ENCODE data around the gene CBX7. TPM values are rescaled to one million over a fixed set of nuclear protein-coding genes. Genes with fewer than 3 reads are reported as not detected.

Gene CBX7
- total and polyA plus RNA-seq, 2 of the 8 experiments (the other 6 are each of a cell fraction or from before 2014, with no cell fraction given) = 6.9 to 8.7 TPM

GRCh38 chr22:39169797-39170466, 17.5 kb upstream of the CBX7 start:
- H2BK120ac ChIP-seq (replicated peaks; ENCODE audit: low read depth, low read length) = no peak overlapping the region
- TF ChIP-seq TBP (IDR thresholded peaks at IDR 0.05; ENCODE audit: low read depth, low read length) (peak; percentile 36; the same call in 1 of the 2 replicates), YY1 (IDR thresholded peaks at IDR 0.05; ENCODE audit: low read depth, low read length) (no peak)
- H2BK5ac ChIP-seq (ENCODE audit: low read depth, low read length) = peak overlapping the region; percentile 83; the same call in 1 of the 2 replicates
- no peak overlapping the region for H4K5ac ChIP-seq (ENCODE audit: insufficient read length, low read depth, low read length)
- DNase-seq (ENCODE audit: low read depth in 1 of 2, low spot score in 2 of 2) = no peak
- peak overlapping the region; percentile 75; the same call in 1 of the 2 replicates for H2BK20ac ChIP-seq (ENCODE audit: low read length)
- H4K8ac ChIP-seq (ENCODE audit: extremely low read depth, insufficient read depth, low read length) = no peak overlapping the region
- no peak overlapping the region for H3K14ac ChIP-seq (ENCODE audit: insufficient read length)
- no peak overlapping the region for H3K56ac ChIP-seq (replicated peaks; ENCODE audit: insufficient read length, low read depth, low read length)
- H3K9me3 ChIP-seq (ENCODE audit: insufficient read depth in 2 of 2, low read depth in 1 of 2, low read length in 1 of 2) = no peaks in the 10 kb centered on the region
- H3K18ac ChIP-seq (ENCODE audit: extremely low read depth, low read length) = peak overlapping the region; percentile 60
- peak overlapping the region; percentile 83; the same call in 1 of the 2 replicates for H2AK5ac ChIP-seq (ENCODE audit: low read depth, low read length)
- no peaks in the 10 kb centered on the region for H3K79me2 ChIP-seq (ENCODE audit: control insufficient read depth in 1 of 2, insufficient read depth in 2 of 2, low read length in 2 of 2)
- no peak overlapping the region; a peak in 1 of 4 replicates for H3K4me2 ChIP-seq (ENCODE audit: insufficient read depth in 1 of 2, low read depth in 2 of 2, low read length in 2 of 2)
- no peak overlapping the region for H3K9ac ChIP-seq (replicated peaks in 1 of 4; ENCODE audit: extremely low read depth in 1 of 4, low read depth in 3 of 4, low read length in 3 of 4)
- H3K23ac ChIP-seq (ENCODE audit: insufficient read length) = no peak overlapping the region
- no peak overlapping the region for H3K4me3 ChIP-seq (ENCODE audit: extremely low read depth in 1 of 4, insufficient read depth in 2 of 4, low read depth in 3 of 4, low read length in 4 of 4)
- H2BK12ac ChIP-seq (ENCODE audit: low read depth, low read length) = peak overlapping the region; percentile 99
- no peak overlapping the region for H2AFZ ChIP-seq (ENCODE audit: low read length)
- no peaks in the 10 kb centered on the region for H3K79me1 ChIP-seq (ENCODE audit: low read depth, low read length)
- no peaks in the 10 kb centered on the region; the same call in 1 of the 2 replicates for H3K23me2 ChIP-seq (ENCODE audit: low read depth, low read length)
- WGBS, 2 experiments (ENCODE audit: extremely low coverage in 1 of 2, insufficient coverage in 1 of 2, insufficient read length in 1 of 2, insufficient replicate concordance in 2 of 2, low coverage in 1 of 2, low lambda C conversion rate in 2 of 2, missing lambda C conversion rate in 1 of 2) = 70% methylated on average over 8 of the region's 8 CpGs; no CpG with 5 or more reads in 1 of the 2 experiments
- H4K91ac ChIP-seq (replicated peaks; ENCODE audit: insufficient read length, low read length) = peak overlapping the region; percentile 79
- no peaks in the 10 kb centered on the region for H4K20me1 ChIP-seq (replicated peaks in 1 of 2; ENCODE audit: control insufficient read depth in 1 of 2, insufficient read depth in 2 of 2, low read length in 2 of 2)
- ChIA-PET POLR2A (ENCODE audit: partially characterized antibody) (interaction anchor here (0.6 to 11.8 kb wide), 15 partner anchors 14 to 146 kb away, joined by 3 to 313 read pairs (median 4); partner anchors contain the start of genes CBX7 and RPL3), CTCF (ENCODE audit: partially characterized antibody) (interaction anchor here (0.7 to 7.3 kb wide), 42 partner anchors 9 to 319 kb away, joined by 3 to 80 read pairs (median 4); partner anchors contain the start of genes APOBEC3B and PDGFB)
- H3K4ac ChIP-seq (replicated peaks; ENCODE audit: insufficient read length, low read depth, low read length) = peak overlapping the region; percentile 75
- H3K36me3 ChIP-seq (ENCODE audit: control insufficient read depth in 2 of 4, insufficient read depth in 4 of 4, low read length in 3 of 4) = no peaks in the 10 kb centered on the region
- no peak overlapping the region for H3K27ac ChIP-seq (ENCODE audit: low read depth, low read length)
- FAIRE-seq = no peak
- peaks cover 5 to 31% (median 24%) of the 10 kb centered on the region in 4 experiments for H3K4me1 ChIP-seq (replicated peaks in 1 of 4; ENCODE audit: control insufficient read depth in 3 of 4, insufficient read depth in 4 of 4, low read length in 3 of 4)
- H3K27me3 ChIP-seq (replicated peaks in 1 of 4; ENCODE audit: control insufficient read depth in 3 of 4, extremely low read depth in 1 of 4, insufficient read depth in 3 of 4, low read length in 3 of 4) = no peaks in the 10 kb centered on the region
- H2BK15ac ChIP-seq (ENCODE audit: low read length) = 0 out of 2 replicates have a peak overlapping the region, but pooled peaks have one; percentile 72
